Skeletal muscle tissue (tissue), 4 donors: Measurements from ENCODE around the gene BBX. TPM values are rescaled to one million over a fixed set of nuclear protein-coding genes. Genes with fewer than 3 reads are reported as not detected.
A peak's percentile ranks its signal among the peaks of the same experiment; 100 is the strongest.

Experiments
- H3K27ac ChIP-seq: one replicate; pipeline ENCODE4 v1.7.0; 2013; ENCODE audit warnings: mild to moderate bottlenecking, low read depth, low read length, inconsistent platforms
- H3K27me3 ChIP-seq, 3 donors: one replicate each; pipeline ENCODE4 v1.7.0; 2013; ENCODE audit warnings: low read length in 3 of 3; ENCODE audit not compliant: control insufficient read depth in 3 of 3, insufficient read depth in 3 of 3
- H3K36me3 ChIP-seq, 3 donors: one replicate each; pipeline ENCODE4 v1.7.0; 2013; ENCODE audit warnings: low read length in 3 of 3; ENCODE audit not compliant: control insufficient read depth in 3 of 3, insufficient read depth in 3 of 3
- H3K4me1 ChIP-seq, 3 donors: one replicate each; pipeline ENCODE4 v1.7.0; 2013; ENCODE audit warnings: low read length in 3 of 3, mild to moderate bottlenecking in 3 of 3; ENCODE audit not compliant: control insufficient read depth in 3 of 3, insufficient read depth in 3 of 3
- H3K4me3 ChIP-seq, 3 donors: one replicate each; pipeline ENCODE4 v1.7.0; 2013; ENCODE audit warnings: low read length in 3 of 3
- H3K9ac ChIP-seq, 3 donors: one replicate each; pipeline ENCODE4 v1.7.0; 2013; ENCODE audit warnings: low read length in 3 of 3, mild to moderate bottlenecking in 3 of 3, moderate library complexity in 2 of 3, low read depth in 1 of 3
- H3K9me3 ChIP-seq, 3 donors: one replicate each; pipeline ENCODE4 v1.7.0; 2013; ENCODE audit warnings: low read length in 3 of 3; ENCODE audit not compliant: control insufficient read depth in 3 of 3
- total RNA-seq: library from RNA; depleted of rRNA; stranded (reverse); fragments of >200 nt; gene quantifications from one replicate; pipeline ENCODE4 v1.2.3, GENCODE V29; 2014
- donor health status: Osteomylitis.

BBX gene
- 32.9 TPM for total RNA-seq

- Histone ChIP-seq H3K36me3 (no peaks in the 10 kb centered on the region), H3K27ac (peak within 1 kb of the TSS; percentile 86), H3K4me3 (peak within 1 kb of the TSS; percentile 77 to 97 (median 83)), H3K9me3 (no peaks in the 10 kb centered on the region), H3K9ac (peak within 1 kb of the TSS; percentile 80 to 92 (median 86)), H3K4me1 (peaks cover 11 to 15% (median 14%) of the 10 kb centered on the region in 3 donors), H3K27me3 (no peaks in the 10 kb centered on the region)
Measured at GRCh38 chr3:107522510-107523288, at the start of gene BBX. TSS of gene BBX (plus strand) at chr3:107522962. CDS start at chr3:107710461, 187,499 bp downstream.

DNA sequence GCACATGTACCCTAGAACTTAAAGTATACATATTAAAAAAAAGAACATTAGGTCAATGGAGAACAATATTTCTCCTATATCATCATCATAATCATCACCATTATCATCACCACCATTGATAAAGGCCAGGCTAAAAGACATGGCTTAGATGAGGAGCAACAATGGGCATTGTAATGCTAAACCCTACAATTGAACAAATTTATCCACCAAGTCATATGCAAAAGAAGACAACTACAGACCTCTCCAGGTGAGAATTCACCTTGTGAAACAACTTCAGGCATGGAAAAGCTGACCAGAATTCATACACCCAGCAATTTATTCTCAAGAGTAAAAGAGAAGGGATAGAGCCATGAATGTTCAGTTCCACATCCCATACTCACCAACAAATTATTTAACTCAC lies 46.3 kb upstream of the BBX start:
- Histone ChIP-seq H3K27me3 (no peaks in the 10 kb centered on the region), H3K9ac (no peak overlapping the region), H3K36me3 (no peaks in the 10 kb centered on the region), H3K4me3 (no peak overlapping the region), H3K27ac (no peak overlapping the region), H3K4me1 (no peaks in the 10 kb centered on the region), H3K9me3 (no peaks in the 10 kb centered on the region)

GRCh38 chr3:107487490-107487889 lies 35.3 kb upstream of the BBX start:
- H3K4me3 ChIP-seq: no peak overlapping the region
- no peaks in the 10 kb centered on the region for H3K27me3 ChIP-seq
- H3K9ac ChIP-seq: no peak overlapping the region
- H3K4me1 ChIP-seq: no peaks in the 10 kb centered on the region
- H3K36me3 ChIP-seq: no peaks in the 10 kb centered on the region
- no peak overlapping the region for H3K27ac ChIP-seq
- no peaks in the 10 kb centered on the region for H3K9me3 ChIP-seq

DNA sequence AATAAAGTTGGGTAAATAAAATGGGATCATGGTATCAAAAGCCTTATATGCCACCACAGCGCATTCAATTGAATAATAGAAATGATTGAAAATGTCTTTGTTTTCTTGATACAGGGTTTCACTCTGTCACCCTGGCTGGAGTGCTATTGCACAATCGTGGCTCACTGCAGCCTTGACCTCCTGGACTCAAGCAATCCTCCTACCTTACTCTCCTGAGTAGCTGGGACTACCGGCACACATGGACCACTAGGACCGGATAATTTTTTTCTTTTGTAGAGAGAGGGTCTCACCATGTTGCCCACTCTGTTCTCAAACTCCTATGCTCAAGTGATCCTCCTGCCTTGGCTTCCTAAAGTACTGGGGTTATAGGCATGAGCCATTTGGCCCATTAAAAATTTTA lies 33.8 kb upstream of the BBX start:
- H3K4me1 ChIP-seq: no peaks in the 10 kb centered on the region

GRCh38 chr3:107493134-107493533 lies 29.6 kb upstream of the BBX start:
- no peak overlapping the region for H3K9ac ChIP-seq
- no peaks in the 10 kb centered on the region for H3K4me1 ChIP-seq
- H3K27me3 ChIP-seq: no peaks in the 10 kb centered on the region
- no peak overlapping the region for H3K4me3 ChIP-seq
- no peak overlapping the region for H3K27ac ChIP-seq
- no peaks in the 10 kb centered on the region for H3K36me3 ChIP-seq
- H3K9me3 ChIP-seq: no peaks in the 10 kb centered on the region

More for the DNA sequence above, 33.8 kb upstream of the BBX start:
- no peaks in the 10 kb centered on the region for H3K36me3 ChIP-seq
- H3K4me3 ChIP-seq: no peak overlapping the region
- H3K27me3 ChIP-seq: no peaks in the 10 kb centered on the region
- H3K27ac ChIP-seq: no peak overlapping the region
- no peak overlapping the region for H3K9ac ChIP-seq
- H3K9me3 ChIP-seq: no peaks in the 10 kb centered on the region

DNA sequence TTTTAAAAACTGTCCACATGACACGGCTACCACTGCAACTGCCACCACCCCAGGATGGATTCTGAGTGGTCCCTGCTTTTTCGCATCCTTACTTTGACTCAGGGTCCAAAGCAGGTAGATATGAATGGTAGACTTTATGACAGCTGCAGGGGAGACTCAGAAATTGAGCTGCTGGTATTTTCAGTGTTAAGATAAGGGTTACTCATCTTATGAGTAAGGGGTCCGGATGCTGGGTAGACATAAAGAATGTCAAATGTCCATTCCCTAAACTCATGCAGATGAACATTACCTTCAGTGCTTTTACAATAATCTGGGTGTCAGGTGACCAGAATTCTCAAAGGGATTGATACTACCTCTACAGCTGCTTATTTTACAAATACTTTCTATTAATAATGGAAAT lies 25.9 kb upstream of the BBX start:
- Histone ChIP-seq H3K27me3 (no peaks in the 10 kb centered on the region), H3K4me1 (no peaks in the 10 kb centered on the region), H3K4me3 (no peak overlapping the region), H3K9me3 (no peaks in the 10 kb centered on the region), H3K9ac (no peak overlapping the region), H3K36me3 (no peaks in the 10 kb centered on the region), H3K27ac (no peak overlapping the region)

DNA sequence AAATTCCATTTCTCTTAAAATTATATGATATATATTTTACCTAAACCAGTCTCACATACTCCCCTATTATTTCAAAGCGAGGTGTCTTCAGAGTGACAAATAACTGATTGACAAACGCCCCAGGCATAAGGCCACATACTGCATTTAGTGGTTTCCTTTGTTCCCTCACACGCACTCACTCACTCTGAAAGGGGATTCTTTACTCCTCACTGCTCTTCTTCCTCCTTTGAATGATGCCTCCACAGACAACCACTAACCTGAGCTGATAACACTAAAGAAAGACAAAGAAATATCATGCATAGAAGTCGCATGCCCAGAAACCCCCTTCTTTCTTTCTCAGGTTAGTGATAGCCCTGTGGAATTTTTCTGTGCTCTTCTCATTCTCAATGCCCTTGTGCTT lies 24.1 kb upstream of the BBX start:
- Histone ChIP-seq H3K9me3 (no peaks in the 10 kb centered on the region), H3K4me1 (no peaks in the 10 kb centered on the region), H3K4me3 (no peak overlapping the region), H3K27me3 (no peaks in the 10 kb centered on the region), H3K27ac (no peak overlapping the region), H3K36me3 (no peaks in the 10 kb centered on the region), H3K9ac (no peak overlapping the region)

DNA sequence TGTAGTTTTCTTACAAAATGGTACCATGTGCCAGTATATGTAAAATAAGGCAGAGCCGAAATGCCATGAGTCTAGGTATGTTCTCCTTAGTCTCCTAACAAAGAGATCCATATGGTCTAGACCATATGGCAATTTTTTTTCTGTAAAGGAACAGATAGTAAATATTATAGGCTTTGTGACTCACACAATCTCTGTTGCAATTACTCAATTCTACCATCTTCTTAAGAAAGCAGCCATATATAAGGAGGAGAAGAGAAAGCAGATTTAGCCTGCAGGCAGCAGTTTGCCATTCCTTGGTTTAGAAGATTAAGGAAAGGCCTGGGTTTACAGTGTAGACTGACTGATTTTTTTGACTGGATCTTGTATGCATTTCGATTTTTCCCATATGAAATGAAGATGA lies 16.3 kb upstream of the BBX start:
- Histone ChIP-seq H3K9me3 (no peaks in the 10 kb centered on the region), H3K27me3 (no peaks in the 10 kb centered on the region), H3K4me3 (no peak overlapping the region), H3K9ac (no peak overlapping the region), H3K4me1 (no peaks in the 10 kb centered on the region), H3K27ac (no peak overlapping the region), H3K36me3 (no peaks in the 10 kb centered on the region)

DNA sequence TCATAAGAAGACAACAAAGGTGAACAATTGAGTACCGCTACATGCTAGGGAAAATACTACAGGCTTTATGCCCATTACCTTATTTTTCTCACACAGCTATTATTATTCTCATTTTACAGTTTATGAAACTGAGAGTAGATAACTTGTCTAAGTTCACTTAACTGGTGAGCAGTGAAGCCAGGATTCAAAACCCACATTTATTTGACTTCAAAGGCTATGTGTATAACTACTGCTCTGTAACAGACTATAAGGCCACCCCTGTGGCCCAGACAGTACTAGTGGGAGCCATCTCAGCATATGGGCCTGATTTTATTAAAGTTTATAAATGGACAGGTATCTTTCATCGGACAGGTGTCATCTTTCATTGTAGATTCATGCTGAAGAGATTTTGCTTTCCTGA lies 14.4 kb upstream of the BBX start:
- H3K27ac ChIP-seq: no peak overlapping the region
- H3K27me3 ChIP-seq: no peaks in the 10 kb centered on the region
- H3K4me3 ChIP-seq: no peak overlapping the region
- H3K9ac ChIP-seq: no peak overlapping the region
- H3K9me3 ChIP-seq: no peaks in the 10 kb centered on the region
- H3K4me1 ChIP-seq: no peaks in the 10 kb centered on the region
- H3K36me3 ChIP-seq: no peaks in the 10 kb centered on the region

DNA sequence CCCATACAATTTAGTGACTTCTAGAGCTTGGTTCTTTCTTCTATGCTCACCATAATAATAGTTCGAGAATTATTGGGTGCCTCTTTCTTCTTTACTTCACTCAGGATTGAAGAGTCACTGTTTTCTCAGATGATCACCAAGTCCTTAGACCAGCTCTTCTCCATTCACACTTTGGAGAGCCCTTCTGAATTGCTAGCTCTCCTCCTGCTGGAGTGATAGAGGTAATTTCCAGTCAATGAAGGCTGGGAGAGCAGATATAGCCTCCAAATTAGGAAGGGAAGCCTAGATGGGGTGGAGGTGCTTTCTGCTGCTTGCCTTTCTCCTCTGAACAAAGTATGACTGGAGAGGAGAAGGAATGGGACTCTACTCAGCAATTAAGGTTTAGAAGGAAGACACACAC lies 10.7 kb upstream of the BBX start:
- no peaks in the 10 kb centered on the region for H3K27me3 ChIP-seq
- no peaks in the 10 kb centered on the region for H3K36me3 ChIP-seq
- no peak overlapping the region for H3K27ac ChIP-seq
- no peak overlapping the region for H3K9ac ChIP-seq
- H3K4me3 ChIP-seq: no peak overlapping the region
- no peaks in the 10 kb centered on the region for H3K4me1 ChIP-seq
- no peaks in the 10 kb centered on the region for H3K9me3 ChIP-seq
